NCI-H748 (cell line): Measurements from ENCODE around the gene MLC1.

Experiments
- DNase-seq: peaks from one replicate; lab custom pipeline; 2025; ENCODE audit not compliant: unreplicated experiment; lab: John Stamatoyannopoulos, UW

MLC1 gene

DNA sequence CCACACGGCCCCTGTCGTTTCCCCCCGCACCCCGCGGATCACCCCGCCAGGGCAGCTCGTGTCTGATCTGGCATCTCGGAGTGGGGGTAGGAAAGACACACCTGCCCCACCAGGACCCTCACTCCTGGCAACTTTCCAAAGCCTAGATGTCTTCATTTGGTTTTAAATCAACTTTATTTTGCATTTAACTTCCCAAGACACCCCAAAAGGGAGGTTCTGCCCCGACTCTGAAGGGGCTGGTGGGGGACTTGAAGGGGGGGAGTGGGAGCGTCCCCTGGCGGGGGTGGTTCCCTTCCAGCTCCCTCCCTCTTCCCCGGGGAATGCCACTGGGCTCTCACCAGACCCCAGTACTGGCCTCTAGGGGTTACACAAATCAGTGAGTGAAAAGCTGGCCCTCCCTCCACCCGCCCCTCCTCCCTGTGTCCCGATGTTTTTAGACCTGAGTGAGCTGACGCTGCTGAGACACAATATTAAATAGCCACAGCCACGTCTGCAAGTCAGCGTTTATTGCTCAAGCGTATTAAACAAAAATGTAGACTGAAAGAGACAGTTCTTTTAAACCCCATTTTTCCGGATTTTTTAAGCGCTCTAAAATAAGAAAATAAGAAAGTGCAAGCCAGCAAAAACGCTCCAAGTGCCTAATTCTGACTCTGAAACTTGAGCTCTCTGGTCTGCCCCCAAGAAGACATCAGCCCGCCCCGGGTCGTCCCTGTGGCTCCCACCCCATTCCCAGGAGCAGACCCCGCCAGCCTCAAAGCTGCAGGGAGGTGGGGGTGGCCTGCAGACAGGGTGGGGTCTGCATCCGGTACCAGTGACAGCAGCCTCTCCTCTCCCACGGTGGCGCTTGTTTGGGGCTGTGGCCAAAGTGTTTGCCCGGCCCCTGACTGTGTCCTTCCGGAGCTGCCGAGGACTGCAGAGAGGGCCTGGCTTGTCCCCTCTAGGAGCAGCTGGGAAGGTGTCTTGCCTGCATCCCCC lies 26.0 kb downstream of the MLC1 start:
- DNase-seq = peak; percentile 83

DNA sequence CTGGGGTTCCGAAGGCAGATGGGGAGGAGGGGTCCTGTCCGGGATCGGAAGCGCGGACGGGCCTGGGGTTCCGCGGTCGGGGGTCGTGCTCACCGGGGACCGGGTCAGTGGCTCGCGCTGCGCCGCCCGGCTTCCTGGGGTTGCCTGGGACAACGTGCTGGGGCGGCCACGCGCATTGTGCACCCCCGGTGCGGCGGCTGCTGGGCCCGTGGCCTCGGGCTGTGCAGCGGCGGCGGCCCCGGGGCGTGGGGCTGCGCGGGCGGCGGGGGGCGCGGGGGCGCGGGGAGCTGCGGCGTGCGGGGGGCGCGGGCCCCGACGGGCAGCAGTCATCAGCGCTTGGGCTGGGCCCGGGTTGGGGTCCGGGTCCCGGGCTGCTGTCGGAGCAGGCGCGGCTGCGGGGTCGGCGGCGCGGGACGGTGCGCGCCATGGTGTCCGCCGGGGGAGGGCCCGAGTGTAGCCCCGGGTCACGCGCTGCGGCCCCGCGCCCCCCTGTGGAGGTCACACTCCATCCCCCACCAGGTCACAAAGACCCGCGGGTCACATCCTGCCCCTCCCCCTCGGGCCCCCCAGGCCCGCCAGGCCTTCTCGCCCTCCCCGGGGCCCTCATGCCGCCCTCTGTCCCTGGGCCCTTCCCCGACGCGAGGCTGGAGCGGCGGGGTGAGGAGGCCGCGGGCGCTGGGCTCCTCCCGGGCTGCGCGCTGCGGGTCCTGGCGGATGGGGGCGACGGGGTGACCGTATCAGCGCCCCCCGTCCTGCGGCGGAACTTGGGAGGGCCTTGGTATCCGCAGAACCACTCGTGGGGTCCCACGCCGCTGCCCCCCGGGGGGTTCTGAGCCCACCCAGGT lies 26.9 kb downstream of the MLC1 start, which contains the start of gene TTLL8:
TSS of gene TTLL8 (minus strand) at position 238 of the 845 bp plus-strand sequence.
- DNase-seq = no peak

DNA sequence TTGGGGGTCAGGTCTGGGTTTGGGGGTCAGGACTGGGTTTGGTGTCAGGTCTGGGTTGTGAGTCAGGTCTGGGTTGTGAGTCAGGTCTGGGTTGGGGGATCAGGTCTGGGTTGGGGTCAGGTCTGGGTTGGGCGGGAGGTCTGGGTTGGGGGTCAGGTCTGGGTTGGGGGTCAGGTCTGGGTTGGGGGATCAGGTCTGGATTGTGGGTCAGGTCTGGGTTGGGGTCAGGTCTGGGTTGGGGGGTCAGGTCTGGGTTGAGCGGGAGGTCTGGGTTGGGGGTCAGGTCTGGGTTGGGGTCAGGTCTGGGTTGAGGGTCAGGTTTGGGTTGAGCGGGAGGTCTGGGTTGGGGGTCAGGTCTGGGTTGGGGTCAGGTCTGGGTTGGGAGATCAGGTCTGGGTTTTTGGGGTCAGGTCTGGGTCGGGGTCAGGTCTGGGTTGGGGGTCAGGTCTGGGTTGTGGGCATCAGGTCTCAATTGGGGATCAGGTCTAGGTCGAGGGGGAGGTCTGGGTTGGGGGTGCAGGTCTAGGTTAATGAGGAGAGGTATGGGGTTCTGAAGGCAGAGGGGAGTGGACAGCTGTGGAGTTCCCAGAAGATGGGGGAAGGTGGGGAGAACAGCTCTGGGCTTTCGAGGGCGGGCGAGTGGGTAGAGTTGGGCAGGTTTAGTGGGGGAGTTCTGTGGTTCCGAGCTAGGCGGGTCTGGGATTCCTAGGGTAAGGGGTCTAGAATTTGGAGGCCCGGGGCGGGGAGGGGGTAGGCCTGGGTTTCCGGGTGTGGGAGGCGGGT lies 27.8 kb downstream of the MLC1 start:
- no peak for DNase-seq

DNA sequence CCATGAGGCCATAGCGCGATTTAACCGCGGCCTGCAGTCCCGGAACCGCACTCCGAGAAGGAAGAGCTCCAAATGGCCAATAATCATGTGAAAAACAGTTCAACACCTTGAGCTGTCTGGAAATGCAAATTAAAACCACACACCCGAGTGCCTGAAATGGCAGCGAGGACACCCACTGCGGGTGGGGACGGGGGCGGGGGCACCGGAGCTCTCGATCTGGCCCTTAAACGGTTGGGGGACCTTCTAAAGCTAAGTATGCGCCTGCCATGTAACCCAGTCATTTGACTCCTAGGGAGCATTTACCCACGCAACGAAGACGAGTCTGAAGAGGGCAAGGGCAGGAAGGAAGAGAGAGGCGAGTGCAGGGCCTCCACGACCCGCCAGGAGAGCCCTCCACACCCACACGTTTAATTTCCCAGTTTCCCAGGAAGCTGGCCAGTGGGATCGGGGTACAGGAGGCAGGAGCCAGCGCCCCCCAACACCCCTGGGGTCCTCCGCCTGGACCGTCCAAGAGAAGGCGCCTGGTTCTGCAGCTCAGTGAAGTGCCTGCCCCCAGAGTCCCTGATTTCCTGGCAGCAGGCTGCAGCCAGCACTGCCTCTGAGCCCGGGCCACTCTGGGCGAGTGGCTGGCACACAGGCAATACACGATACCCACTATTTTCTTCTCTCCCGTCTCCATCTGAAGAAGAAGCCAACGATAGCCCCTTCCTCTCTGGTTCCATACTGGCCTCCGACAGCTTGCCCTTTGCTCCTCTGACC lies 28.8 kb downstream of the MLC1 start:
- DNase-seq = no peak

DNA sequence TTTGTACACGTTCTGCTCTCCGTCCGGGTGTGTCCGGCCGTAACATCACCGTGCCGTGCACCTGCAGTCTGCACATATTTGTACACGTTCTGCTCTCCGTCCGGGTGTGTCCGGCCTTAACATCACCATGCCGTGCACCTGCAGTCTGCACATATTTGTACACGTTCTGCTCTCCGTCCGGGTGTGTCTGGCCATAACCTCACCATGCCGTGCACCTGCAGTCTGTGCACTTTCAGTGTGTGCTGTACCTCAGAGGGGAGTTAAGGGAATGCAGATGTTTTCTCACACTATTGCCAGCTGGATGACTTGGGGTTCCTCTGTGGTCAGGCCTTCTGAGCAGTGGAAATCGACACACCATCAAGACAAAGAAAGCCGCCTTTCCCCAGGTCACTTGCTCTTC lies 31.4 kb downstream of the MLC1 start:
- DNase-seq = no peak

DNA sequence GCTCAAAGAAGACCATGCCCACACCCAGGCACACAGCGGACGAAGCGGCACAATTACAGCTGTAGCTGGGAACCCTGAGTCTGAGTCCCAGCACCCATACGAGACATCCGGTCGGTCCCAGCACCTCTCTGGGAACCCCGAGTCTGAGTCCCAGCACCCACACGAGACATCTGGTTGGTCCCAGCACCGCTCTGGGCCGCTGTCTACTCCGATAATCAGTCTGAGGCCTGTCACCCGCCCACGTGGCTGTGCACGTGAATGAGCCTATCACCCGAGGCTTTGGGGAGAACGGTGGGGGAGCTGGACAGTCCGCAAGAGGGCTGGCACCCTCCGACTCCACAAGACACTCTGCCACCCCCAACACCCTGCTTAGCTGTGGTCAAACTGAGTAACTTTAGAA lies 33.3 kb downstream of the MLC1 start:
- no peak for DNase-seq

DNA sequence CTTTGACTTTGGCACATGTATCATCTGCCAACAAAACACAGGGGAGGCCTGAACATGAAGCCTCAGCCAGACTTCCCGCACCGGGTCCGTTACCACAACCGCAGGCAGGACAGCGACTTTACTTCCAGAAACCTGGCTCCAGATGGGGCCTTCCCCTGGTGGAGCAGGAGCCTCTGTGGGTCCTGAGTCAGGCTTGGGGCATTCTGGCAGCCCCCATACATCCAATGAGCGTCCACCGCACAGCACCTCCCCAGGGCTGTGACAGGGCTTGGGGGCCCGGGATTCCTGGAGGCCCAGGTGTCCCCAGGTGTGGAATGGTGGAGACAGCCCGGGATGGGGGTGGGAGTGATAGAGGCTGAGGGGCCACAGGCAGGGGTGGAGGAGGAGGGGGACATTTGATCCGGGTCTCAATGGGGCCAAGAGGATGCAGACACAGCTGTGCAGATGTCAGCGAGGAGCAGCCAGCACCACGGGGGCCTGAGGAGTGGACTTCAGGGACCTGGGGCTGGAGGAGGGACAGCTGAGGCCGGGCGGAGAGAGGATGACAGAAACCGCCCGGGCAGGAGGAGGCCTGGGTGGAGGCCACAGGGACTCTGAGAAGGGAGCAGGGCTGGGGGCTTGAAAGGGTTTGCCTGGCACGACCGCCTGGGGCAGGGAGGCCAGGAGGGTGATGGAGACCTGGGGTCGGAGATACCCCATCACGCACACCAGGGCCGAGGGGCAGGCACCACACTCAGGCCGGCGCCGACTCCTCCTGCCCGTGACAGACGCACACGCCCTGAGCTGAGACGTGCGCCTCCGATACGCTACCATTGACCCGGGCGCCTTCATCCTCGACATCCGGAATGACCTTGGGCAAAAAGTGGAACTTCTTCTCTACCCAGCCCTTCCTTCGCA lies 35.7 kb downstream of the MLC1 start:
- no peak for DNase-seq

DNA sequence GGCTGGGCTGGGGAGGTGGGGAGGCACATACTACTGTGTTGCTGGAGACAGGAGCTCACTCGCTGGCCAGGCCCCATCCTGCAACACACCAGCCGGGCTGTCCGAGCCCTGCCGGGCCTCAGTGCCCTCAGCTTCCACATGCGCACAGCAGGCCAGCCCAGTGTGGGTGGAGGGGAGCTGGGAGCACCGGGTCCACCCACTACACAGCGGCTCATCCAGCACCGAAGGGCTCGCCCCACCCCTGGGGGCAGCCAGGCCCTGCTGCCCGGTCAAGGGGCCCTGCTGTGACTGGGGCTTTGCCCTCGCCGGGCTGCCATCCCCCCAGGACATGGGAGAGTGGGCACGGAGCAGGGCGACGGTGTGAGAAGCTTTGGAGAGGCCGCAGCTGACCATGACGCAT lies 36.4 kb downstream of the MLC1 start:
- DNase-seq = no peak

DNA sequence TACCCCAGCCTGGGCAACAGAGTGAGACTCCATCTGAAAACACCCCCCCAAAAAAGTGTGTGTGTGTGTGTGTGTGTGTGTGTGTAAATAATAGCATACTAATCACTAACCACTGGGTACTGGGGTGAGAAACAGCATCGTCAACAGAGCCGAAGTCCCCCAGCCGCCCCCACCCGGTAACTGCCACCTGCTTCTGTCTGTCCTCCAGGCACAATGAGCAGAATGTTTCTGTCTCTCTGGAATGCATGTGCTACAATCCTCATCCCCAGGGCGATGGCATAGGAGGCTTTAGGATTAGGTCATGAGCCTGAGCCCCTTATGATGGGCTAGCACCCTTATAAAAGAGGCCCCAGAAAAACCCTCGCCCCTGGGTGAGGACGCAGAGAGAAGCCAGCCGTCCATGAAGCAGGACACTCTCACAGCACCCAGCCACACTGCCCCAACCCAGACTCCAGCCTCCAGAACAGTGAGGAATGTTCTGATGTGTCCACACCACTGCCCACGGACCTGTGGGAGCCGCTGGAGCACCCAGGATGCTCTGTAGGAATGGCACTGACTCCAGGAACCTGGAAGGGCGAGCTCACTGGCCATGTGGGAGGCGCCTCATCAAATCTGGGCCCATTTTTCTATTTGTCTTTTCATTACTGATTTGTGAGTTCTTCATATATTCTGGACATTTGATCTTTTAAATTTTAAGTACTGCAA lies 37.0 kb downstream of the MLC1 start:
- DNase-seq = no peak

DNA sequence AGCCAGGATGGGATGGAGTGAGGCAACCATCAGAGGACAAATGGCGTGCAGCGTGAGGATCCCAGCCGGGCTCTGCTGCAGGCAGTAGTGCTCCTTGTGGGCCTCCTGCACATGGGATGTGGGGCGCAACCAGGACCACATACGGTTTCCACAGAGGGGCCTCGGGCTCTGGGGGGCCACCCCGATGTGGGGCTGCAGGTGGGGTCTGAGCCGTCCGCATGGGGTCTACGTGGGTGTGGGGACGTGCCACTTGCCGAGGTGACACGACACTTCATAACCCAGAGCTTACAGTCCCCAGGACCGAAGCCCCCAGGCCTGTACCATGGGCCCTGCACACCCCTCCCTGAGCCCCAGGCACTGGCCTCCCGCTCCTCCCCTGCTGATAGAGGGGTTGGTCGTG lies 37.9 kb downstream of the MLC1 start:
- no peak for DNase-seq

DNA sequence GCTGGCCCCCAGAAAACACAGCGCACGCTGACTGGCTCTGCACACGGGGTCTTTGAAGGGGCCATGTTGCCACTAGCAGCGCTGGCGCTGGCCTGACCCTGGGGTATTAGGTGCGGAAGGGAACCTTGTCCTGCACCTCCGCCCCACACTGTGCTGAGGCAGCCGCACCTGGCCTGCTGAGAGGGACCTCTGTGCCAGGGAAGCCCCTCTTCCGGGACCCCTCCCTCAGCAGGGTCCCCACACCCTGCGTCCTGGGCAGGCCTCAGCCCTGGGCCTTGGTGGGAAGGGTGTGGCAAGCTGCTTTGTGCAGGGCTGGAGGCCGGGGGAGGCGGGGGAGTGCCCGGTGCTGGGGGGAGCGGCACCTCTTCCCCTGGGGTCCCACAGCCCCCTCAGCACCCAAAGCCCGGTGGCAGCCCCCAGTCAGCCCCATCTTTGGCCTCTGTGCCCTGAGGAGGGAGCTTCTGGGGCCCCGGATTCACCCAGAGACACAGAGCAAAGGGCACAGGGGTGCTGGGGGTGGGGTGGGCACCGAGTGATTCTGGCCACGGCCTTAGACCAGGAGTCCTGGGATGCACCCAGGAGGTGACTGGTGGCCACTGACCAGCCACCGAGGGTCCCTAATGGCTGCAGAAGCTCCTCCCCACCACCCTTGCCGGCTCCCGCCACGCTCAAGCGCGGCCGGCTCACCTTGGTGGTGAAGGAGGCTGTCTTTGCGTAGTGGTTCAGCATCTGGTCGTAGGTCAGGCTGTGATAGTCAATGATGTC lies 38.6 kb downstream of the MLC1 start:
- no peak for DNase-seq

DNA sequence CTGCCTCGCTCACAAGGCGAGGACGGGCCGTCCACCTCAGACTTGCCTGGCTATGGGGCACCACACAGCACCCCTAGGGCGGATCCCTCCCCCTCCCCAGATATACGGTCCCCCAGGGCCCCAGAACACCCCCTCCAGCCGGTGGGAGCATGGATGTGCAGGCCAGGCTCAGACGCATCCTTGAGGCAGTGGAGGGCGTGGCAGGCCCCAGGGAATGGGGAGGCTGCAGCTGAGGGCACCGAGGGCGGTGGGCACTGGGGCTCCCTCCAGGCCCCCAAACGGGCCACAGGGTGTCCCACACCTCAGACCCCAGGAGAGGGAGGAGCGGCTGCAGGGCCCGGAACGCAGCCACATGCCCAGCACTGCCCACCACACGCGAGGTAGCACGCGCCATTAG lies 39.2 kb downstream of the MLC1 start:
- no peak for DNase-seq

DNA sequence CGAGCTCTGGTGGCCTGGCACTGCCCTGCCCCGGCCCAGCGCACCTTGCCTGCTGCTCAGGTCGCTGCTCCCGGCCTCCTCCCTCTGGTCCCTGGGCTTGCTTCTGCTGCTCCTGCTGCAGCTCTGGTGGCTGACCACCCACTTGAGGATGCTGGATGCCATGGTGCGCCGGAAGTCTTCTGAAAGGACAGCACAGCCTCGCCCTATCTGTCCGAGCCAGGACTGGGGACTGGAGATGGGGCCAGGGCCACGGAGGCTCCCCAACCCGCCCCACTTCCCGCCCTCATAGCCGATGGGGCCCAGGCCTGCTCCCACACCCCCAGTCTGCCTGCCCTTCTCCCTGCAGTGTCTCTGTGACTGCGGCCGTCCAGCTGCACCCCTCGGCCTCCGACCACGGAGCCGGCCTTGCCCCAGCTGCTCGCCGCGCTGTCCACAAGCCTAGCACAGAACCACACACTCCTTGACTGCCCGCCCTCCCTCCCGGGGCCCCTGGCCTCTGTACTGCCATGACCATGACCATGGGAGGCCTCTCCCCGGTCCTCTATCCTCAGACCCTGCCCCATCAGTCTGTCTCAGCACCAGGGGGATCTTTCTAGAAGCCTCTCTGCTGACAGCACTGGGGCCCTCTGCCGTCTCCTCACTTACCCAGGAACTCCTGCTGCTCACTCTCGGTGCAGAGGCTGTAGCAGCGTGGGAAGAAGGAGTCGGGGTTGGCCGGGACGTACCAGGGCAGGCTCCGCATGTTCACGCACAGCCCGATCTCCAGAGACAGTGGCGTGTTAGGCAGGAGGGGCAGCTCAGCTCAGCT lies 39.8 kb downstream of the MLC1 start:
- no peak for DNase-seq

DNA sequence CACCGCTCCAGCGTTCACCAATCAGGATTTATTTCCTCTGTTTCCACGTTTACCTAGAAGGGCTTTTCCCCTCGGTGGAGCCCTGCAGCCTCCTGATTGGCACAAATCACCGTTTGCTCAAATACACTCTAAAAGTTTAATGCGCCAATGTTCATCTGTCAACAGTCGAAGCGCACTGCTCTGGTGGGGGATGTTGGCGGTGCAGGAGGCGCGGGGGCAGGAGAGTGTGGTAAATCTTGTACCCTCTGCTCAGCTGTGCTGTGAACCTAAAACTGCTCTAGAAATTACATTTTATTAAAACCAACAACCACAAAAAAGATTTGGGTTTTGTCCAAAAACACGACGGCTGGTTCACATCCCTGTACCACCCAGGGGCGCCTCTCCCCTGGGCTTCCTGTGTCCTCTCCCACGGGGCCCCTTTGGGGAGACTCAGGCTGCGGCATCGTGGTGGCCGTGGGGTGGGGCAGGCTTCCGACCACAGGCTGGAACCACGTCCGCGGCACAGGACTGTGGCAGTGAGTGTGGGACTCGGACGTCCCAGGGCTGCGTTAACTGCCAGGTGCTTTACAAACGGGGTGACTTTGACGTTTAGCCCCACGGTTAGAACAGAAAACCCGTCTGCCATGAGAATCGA lies 40.6 kb downstream of the MLC1 start:
- peak; percentile 20 for DNase-seq

DNA sequence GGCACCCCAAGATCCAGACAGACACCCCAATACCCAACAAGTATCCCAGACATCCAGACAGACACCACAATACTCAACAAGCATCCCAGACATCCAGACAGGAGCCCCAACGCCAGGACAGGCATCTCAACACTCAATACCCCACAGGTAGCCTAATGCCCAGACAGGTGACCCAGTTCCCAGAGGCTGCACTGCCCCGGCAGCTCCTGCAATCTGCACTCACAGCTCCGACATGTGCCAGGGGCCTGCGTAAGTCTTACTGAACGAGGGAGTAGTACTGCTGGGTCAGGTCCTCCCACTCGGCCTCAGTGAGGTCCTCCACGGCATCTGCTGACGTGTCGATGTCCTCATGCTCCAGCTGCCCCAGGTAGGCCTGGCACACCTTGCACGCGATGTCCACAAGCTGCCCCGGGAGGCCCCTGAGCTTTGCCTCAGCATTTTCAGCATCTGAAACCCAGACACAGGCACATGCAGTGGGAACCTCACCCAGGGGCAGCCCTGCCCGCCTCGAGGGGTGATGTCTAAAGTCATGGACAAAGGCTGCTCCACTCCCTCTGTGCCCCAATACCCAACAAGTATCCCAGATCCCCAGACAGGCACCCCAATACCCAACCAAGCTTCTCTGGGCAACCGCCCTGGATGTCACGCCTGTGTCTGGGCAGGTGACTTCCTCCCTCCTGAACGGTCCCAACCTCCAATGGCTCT lies 43.7 kb downstream of the MLC1 start:
- no peak for DNase-seq

DNA sequence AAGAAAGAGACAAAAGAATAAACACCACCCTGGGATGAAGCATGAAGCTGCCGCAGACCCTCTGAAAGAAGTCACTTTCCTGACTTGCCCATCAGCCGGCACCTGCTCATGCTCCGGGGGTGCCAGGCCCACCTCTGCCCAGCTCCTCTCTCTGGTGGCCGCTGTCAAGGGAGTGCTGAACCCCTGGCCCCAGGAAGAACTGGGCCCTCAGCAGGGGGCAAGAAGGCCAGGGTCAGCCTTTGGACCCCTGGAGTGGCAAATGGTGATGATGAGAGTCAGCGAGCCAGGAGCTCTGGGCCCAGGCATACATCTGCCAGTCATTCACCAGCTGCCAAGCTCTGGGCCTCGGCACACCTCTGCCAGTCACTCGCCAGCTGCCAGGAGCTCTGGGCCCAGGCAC lies 44.5 kb downstream of the MLC1 start:
- DNase-seq = peak; percentile 81
